MM.1S (cell line): ENCODE measurements around the gene CNTNAP4.
A peak's percentile ranks its signal among the peaks of the same experiment; 100 is the strongest.

Experiments
- DNase-seq: peaks from one replicate; pipeline ENCODE4 v3.0.0-alpha.2; 2015
- H2AFZ ChIP-seq: fragments of 300-600 bp; sonication (generic); 2 replicates; pipeline ENCODE4 v1.6.0; 2016; ENCODE audit warnings: antibody characterized with exemption, low read length
- H3F3A ChIP-seq: fragments of 300-600 bp; sonication (generic); 2 replicates; pipeline ENCODE4 v1.6.1; 2016; ENCODE audit warnings: mild to moderate bottlenecking, antibody characterized with exemption, low read length, moderate library complexity, mixed read lengths; ENCODE audit not compliant: insufficient read depth
- H3K27ac ChIP-seq: fragments of 300-600 bp; sonication (generic); 2 replicates; pipeline ENCODE4 v1.5.1; 2016; ENCODE audit warnings: mild to moderate bottlenecking, low read length
- H3K27me3 ChIP-seq: fragments of 300-600 bp; sonication (generic); replicated peaks from 2 replicates; pipeline ENCODE4 v1.6.0; 2016; ENCODE audit warnings: low read length; ENCODE audit not compliant: insufficient read depth
- H3K36me3 ChIP-seq: fragments of 300-600 bp; sonication (generic); replicated peaks from 2 replicates; pipeline ENCODE4 v1.6.1; 2016; ENCODE audit warnings: mild to moderate bottlenecking, low read length, mixed read lengths; ENCODE audit not compliant: insufficient read depth
- H3K4me1 ChIP-seq: fragments of 300-600 bp; sonication (generic); 2 replicates; pipeline ENCODE4 v1.6.1; 2016; ENCODE audit warnings: low read length, mixed read lengths
- H3K4me2 ChIP-seq: fragments of 300-600 bp; sonication (generic); 2 replicates; pipeline ENCODE4 v1.6.0; 2016; ENCODE audit warnings: low read depth, low read length
- H3K4me3 ChIP-seq: fragments of 300-600 bp; sonication (generic); 2 replicates; pipeline ENCODE4 v1.5.1; 2016; ENCODE audit warnings: low read length, mixed read lengths
- H3K79me2 ChIP-seq: fragments of 300-600 bp; sonication (generic); 2 replicates; pipeline ENCODE4 v1.6.1; 2016; ENCODE audit warnings: mixed run types, low read length, mixed read lengths
- H3K9ac ChIP-seq: fragments of 300-600 bp; sonication (generic); 2 replicates; pipeline ENCODE4 v1.6.1; 2016; ENCODE audit warnings: low read length, mixed read lengths
- H3K9me2 ChIP-seq: fragments of 300-600 bp; sonication (generic); replicated peaks from 2 replicates; pipeline ENCODE4 v1.6.1; 2016; ENCODE audit warnings: mild to moderate bottlenecking, low read length, mixed read lengths; ENCODE audit not compliant: insufficient read depth
- H3K9me3 ChIP-seq: fragments of 300-600 bp; sonication (generic); replicated peaks from 2 replicates; pipeline ENCODE4 v1.6.1; 2016; ENCODE audit warnings: mild to moderate bottlenecking, low read length, mixed read lengths; ENCODE audit not compliant: insufficient read depth
- H4K20me1 ChIP-seq: fragments of 300-600 bp; sonication (generic); 2 replicates; pipeline ENCODE4 v1.6.1; 2016; ENCODE audit warnings: mild to moderate bottlenecking, low read length, moderate library complexity, mixed read lengths; ENCODE audit not compliant: insufficient read depth
- EZH2 ChIP-seq: fragments of 300-600 bp; sonication (generic); optimal IDR thresholded peaks from 2 replicates; pipeline ENCODE3; 2017; ENCODE audit warnings: low read depth, mild to moderate bottlenecking, antibody characterized with exemption, low read length, mixed read lengths
- EZH2phosphoT487 ChIP-seq: fragments of 300-600 bp; sonication (generic); IDR thresholded peaks from 2 replicates; pipeline ENCODE4 v1.6.1; 2018; ENCODE audit warnings: antibody characterized with exemption, low read length
- TF ChIP-seq, protein P1 (sequence below): fragments of 300-600 bp; sonication (generic); IDR thresholded peaks from 2 replicates; pipeline ENCODE4 v1.5.1; 2016; ENCODE audit warnings: antibody characterized with exemption, low read length, mixed read lengths

The CNTNAP4 gene

GRCh38 chr16:76265434-76266045, 11.7 kb upstream of the CNTNAP4 start:
- no peaks in the 10 kb centered on the region for H3K36me3 ChIP-seq
- no peak overlapping the region for H3K4me3 ChIP-seq
- no peak for TF ChIP-seq EZH2
- no peak for TF ChIP-seq EZH2phosphoT487
- TF ChIP-seq, protein P1, sequence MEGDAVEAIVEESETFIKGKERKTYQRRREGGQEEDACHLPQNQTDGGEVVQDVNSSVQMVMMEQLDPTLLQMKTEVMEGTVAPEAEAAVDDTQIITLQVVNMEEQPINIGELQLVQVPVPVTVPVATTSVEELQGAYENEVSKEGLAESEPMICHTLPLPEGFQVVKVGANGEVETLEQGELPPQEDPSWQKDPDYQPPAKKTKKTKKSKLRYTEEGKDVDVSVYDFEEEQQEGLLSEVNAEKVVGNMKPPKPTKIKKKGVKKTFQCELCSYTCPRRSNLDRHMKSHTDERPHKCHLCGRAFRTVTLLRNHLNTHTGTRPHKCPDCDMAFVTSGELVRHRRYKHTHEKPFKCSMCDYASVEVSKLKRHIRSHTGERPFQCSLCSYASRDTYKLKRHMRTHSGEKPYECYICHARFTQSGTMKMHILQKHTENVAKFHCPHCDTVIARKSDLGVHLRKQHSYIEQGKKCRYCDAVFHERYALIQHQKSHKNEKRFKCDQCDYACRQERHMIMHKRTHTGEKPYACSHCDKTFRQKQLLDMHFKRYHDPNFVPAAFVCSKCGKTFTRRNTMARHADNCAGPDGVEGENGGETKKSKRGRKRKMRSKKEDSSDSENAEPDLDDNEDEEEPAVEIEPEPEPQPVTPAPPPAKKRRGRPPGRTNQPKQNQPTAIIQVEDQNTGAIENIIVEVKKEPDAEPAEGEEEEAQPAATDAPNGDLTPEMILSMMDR = peak; percentile 37
- H3F3A ChIP-seq = no peaks in the 10 kb centered on the region
- H3K79me2 ChIP-seq = no peaks in the 10 kb centered on the region
- no peak overlapping the region for H2AFZ ChIP-seq
- H3K9me2 ChIP-seq = no peaks in the 10 kb centered on the region
- H3K4me1 ChIP-seq = no peaks in the 10 kb centered on the region
- H3K9ac ChIP-seq = no peak overlapping the region
- no peaks in the 10 kb centered on the region for H4K20me1 ChIP-seq
- no peaks in the 10 kb centered on the region for H3K27me3 ChIP-seq
- no peak overlapping the region for H3K4me2 ChIP-seq
- H3K9me3 ChIP-seq = no peaks in the 10 kb centered on the region
- no peak for DNase-seq
- no peak overlapping the region for H3K27ac ChIP-seq

DNA sequence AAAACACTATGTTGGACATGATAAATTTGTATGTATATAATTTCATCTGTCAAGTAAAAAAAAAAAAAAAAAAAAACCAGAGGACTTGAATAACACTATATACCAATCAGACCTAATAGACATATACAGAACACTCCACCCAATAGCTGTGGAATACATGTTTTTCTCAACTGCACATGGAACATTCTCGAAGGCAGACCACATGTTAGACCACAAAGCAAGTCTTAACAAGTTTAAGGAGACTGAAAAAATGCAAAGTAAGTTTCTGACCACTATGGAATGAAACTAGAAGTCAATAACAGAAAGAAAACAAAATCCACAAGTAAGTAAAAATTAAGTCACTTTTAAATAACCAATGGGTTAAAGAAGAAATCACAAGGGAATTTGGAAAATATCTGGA, 8.4 kb upstream of the CNTNAP4 start:
- H3K27me3 ChIP-seq = no peaks in the 10 kb centered on the region
- no peak overlapping the region for H3K9ac ChIP-seq
- no peaks in the 10 kb centered on the region for H4K20me1 ChIP-seq
- no peaks in the 10 kb centered on the region for H3K4me1 ChIP-seq
- H3K36me3 ChIP-seq = no peaks in the 10 kb centered on the region
- H3K4me2 ChIP-seq = no peak overlapping the region
- DNase-seq = peak; percentile 7
- no peaks in the 10 kb centered on the region for H3K9me2 ChIP-seq
- no peaks in the 10 kb centered on the region for H3K9me3 ChIP-seq
- H3K27ac ChIP-seq = no peak overlapping the region
- no peak for TF ChIP-seq EZH2
- TF ChIP-seq EZH2phosphoT487 = no peak
- TF ChIP-seq, protein P1 = no peak
- no peak overlapping the region for H3K4me3 ChIP-seq
- H3K79me2 ChIP-seq = no peaks in the 10 kb centered on the region
- H2AFZ ChIP-seq = no peak overlapping the region
- H3F3A ChIP-seq = no peaks in the 10 kb centered on the region

DNA sequence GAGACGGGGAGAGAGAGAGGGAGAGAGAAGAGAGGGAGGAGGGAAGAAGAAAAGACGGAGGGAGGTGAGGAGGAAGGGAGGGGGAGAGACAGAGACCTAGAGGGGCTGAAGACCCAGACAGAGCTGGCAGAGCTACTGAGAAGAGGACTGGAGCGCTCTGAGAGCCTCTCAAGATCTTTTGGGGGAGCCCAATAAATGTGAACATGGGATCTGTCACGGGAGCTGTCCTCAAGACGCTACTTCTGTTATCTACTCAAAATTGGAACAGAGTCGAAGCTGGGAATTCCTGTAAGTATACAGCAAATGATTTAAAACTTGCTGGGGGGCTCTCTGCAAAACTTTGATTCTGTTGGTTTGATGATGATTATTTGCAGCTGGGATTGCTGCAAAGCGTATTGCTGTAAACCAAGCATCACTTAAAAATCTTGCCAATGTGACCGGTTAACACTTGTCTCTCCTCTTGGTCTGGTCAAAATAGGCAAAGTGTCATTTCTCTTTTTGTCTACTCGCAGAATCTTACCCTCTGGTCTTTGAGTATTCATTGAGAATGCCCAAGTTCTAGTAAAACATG, 344 bp downstream of the CNTNAP4 start:
- Histone ChIP-seq H3K27ac (no peak overlapping the region), H3K36me3 (no peaks in the 10 kb centered on the region), H3K9me3 (no peaks in the 10 kb centered on the region), H3K4me1 (no peaks in the 10 kb centered on the region), H3K4me3 (no peak overlapping the region), H2AFZ (no peak overlapping the region), H3K4me2 (no peak overlapping the region), H3K9me2 (no peaks in the 10 kb centered on the region), H4K20me1 (no peaks in the 10 kb centered on the region), H3F3A (no peaks in the 10 kb centered on the region), H3K79me2 (no peaks in the 10 kb centered on the region), H3K27me3 (no peaks in the 10 kb centered on the region), H3K9ac (no peak overlapping the region)
- DNase-seq = no peak
- TF ChIP-seq, protein P1 = no peak
- TF ChIP-seq EZH2phosphoT487 = no peak
- TF ChIP-seq EZH2 = no peak
